Neutrophil (primary cell): Measurements from ENCODE around the gene HFE.

Experiments used
- H3K27ac ChIP-seq: fragments of 200-600 bp; sonication (generic); 2 replicates; pipeline ENCODE4 v1.5.1; 2016; ENCODE audit warnings: mild to moderate bottlenecking, moderate library complexity
- H3K27me3 ChIP-seq: fragments of 200-600 bp; sonication (generic); 2 replicates; pipeline ENCODE4 v1.6.0; 2016; ENCODE audit warnings: mild to moderate bottlenecking
- H3K36me3 ChIP-seq: fragments of 200-600 bp; sonication (generic); 2 replicates; pipeline ENCODE4 v1.5.1; 2017
- H3K4me1 ChIP-seq, 2 experiments: fragments of 200-600 bp in 1 of 2; sonication (generic) in 1 of 2; 1 replicate in 1 of 2; 2 replicates in 1 of 2; pipeline versions ENCODE4 v1.5.1 to v1.6.1; 2013 to 2016; ENCODE audit warnings: low read depth in 1 of 2, low read length in 1 of 2, mild to moderate bottlenecking in 1 of 2, moderate library complexity in 1 of 2; ENCODE audit not compliant: control insufficient read depth in 1 of 2, insufficient read depth in 1 of 2
- H3K4me3 ChIP-seq, 2 experiments: fragments of 200-600 bp in 1 of 2; sonication (generic) in 1 of 2; 1 replicate in 1 of 2; 2 replicates in 1 of 2; pipeline ENCODE4 v1.5.1; 2013 to 2016; ENCODE audit warnings: low read depth in 1 of 2, low read length in 1 of 2, mild to moderate bottlenecking in 1 of 2, moderate library complexity in 1 of 2
- H3K9me3 ChIP-seq: fragments of 200-600 bp; sonication (generic); 2 replicates; pipeline ENCODE4 v1.5.1; 2016
- CTCF ChIP-seq: fragments of 200-600 bp; sonication (generic); IDR thresholded peaks from 2 replicates; pipeline ENCODE4 v1.5.1; 2016; ENCODE audit warnings: antibody characterized with exemption

HFE gene

GRCh38 chr6:26120807-26121140 lies 33.5 kb downstream of the HFE start:
- H3K4me3 ChIP-seq = no peak overlapping the region
- no peak overlapping the region for H3K27ac ChIP-seq
- H3K27me3 ChIP-seq = no peaks in the 10 kb centered on the region
- H3K9me3 ChIP-seq = peaks cover 5% of the 10 kb centered on the region
- H3K36me3 ChIP-seq = peaks cover 2% of the 10 kb centered on the region
- no peak for TF ChIP-seq CTCF
- peaks cover 7 to 25% of the 10 kb centered on the region in 2 experiments for H3K4me1 ChIP-seq

- H3K4me3 ChIP-seq = no peak overlapping the region
- peaks cover 13 to 25% of the 10 kb centered on the region in 2 experiments for H3K4me1 ChIP-seq
- H3K27ac ChIP-seq = no peak overlapping the region
- H3K36me3 ChIP-seq = peaks cover 8% of the 10 kb centered on the region
- H3K27me3 ChIP-seq = no peaks in the 10 kb centered on the region
- peaks cover 5% of the 10 kb centered on the region for H3K9me3 ChIP-seq
- TF ChIP-seq CTCF = no peak
Observed at GRCh38 chr6:26121141-26122004, 34.1 kb downstream of the HFE start.

GRCh38 chr6:26122005-26122388 lies 34.8 kb downstream of the HFE start:
- Histone ChIP-seq H3K4me3 (peak overlapping the region; percentile 91), H3K9me3 (peaks cover 5% of the 10 kb centered on the region), H3K27ac (peak overlapping the region; percentile 93), H3K36me3 (peaks cover 14% of the 10 kb centered on the region), H3K4me1 (peaks cover 20 to 31% of the 10 kb centered on the region in 2 experiments), H3K27me3 (no peaks in the 10 kb centered on the region)
- TF ChIP-seq CTCF = no peak

- Histone ChIP-seq H3K4me1 (peaks cover 24 to 35% of the 10 kb centered on the region in 2 experiments), H3K27ac (peak overlapping the region; percentile 93), H3K9me3 (peaks cover 5% of the 10 kb centered on the region), H3K4me3 (peak overlapping the region; percentile 91), H3K27me3 (no peaks in the 10 kb centered on the region), H3K36me3 (peaks cover 18% of the 10 kb centered on the region)
- TF ChIP-seq CTCF = no peak
Observed at GRCh38 chr6:26122402-26122792, 35.2 kb downstream of the HFE start.

GRCh38 chr6:26122793-26123674 lies 35.8 kb downstream of the HFE start:
- Histone ChIP-seq H3K27ac (peak overlapping the region; percentile 93), H3K36me3 (peaks cover 25% of the 10 kb centered on the region), H3K4me1 (peaks cover 30 to 41% of the 10 kb centered on the region in 2 experiments), H3K9me3 (peaks cover 5% of the 10 kb centered on the region), H3K4me3 (peak overlapping the region; percentile 91), H3K27me3 (no peaks in the 10 kb centered on the region)
- no peak for TF ChIP-seq CTCF
